ENCODE results near the gene ODF4.
A peak's percentile ranks its signal among the peaks of the same experiment; 100 is the strongest.

Gene ODF4

GRCh38 chr17:8383143-8383822, 43.6 kb downstream of the ODF4 start, which contains the start of gene RPL26:
Gene RPL26, minus strand, starts transcription at chr17:8383193. Its CDS starts 883 bp downstream, at chr17:8382310.
- H3K36me3 ChIP-seq (ENCODE audit: insufficient read depth, low read length) = peaks cover 39% of the 10 kb centered on the region
- peak within 1 kb of the TSS; percentile 91 for H3K27ac ChIP-seq (ENCODE audit: low read length)
- no peaks in the 10 kb centered on the region for H3K27me3 ChIP-seq (ENCODE audit: insufficient read depth, low read length, poor library complexity)
- H3K4me2 ChIP-seq (ENCODE audit: insufficient read depth, low read length) = peak within 1 kb of the TSS; percentile 91
- H4K20me1 ChIP-seq (ENCODE audit: insufficient read depth, low read length) = peaks cover 32% of the 10 kb centered on the region
- H3K79me2 ChIP-seq (ENCODE audit: insufficient read depth, low read length) = peaks cover 61% of the 10 kb centered on the region
- H3K9me3 ChIP-seq (ENCODE audit: insufficient read depth, low read length, severe bottlenecking) = no peaks in the 10 kb centered on the region
- H3K4me1 ChIP-seq (ENCODE audit: insufficient read depth, low read length) = peaks cover 66% of the 10 kb centered on the region
- TF ChIP-seq CTCF (IDR thresholded peaks at IDR 0.05; ENCODE audit: borderline replicate concordance, extremely low read depth, low read length, poor library complexity, severe bottlenecking) (peak; percentile 89), EZH2 (IDR thresholded peaks at IDR 0.05; ENCODE audit: borderline replicate concordance, low read depth, low read length, severe bottlenecking) (no peak)
- ATAC-seq (ENCODE audit: insufficient read depth, low read depth) = peak; percentile 89
- peak within 1 kb of the TSS; percentile 93 for H3K9ac ChIP-seq (ENCODE audit: low read depth, low read length)
- peak within 1 kb of the TSS; percentile 94 to 97 for H3K4me3 ChIP-seq (ENCODE audit: low read depth in 1 of 2, low read length in 2 of 2)
- H2AFZ ChIP-seq (ENCODE audit: low read depth, low read length) = peak within 1 kb of the TSS; percentile 97
- peak; percentile 97 for DNase-seq

GRCh38 chr17:8384801-8385378, 45.2 kb downstream of the ODF4 start:
- Histone ChIP-seq H4K20me1 (ENCODE audit: insufficient read depth, low read length) (peaks cover 27% of the 10 kb centered on the region), H3K9me3 (ENCODE audit: insufficient read depth, low read length, severe bottlenecking) (no peaks in the 10 kb centered on the region), H2AFZ (ENCODE audit: low read depth, low read length) (no peak overlapping the region), H3K9ac (ENCODE audit: low read depth, low read length) (peak overlapping the region; percentile 93), H3K36me3 (ENCODE audit: insufficient read depth, low read length) (peaks cover 23% of the 10 kb centered on the region), H3K4me2 (ENCODE audit: insufficient read depth, low read length) (peak overlapping the region; percentile 91), H3K27me3 (ENCODE audit: insufficient read depth, low read length, poor library complexity) (no peaks in the 10 kb centered on the region), H3K4me3 (ENCODE audit: low read depth in 1 of 2, low read length in 2 of 2) (peak overlapping the region in 1 of 2 experiments; percentile 97; a peak in 2 of 4 replicates), H3K4me1 (ENCODE audit: insufficient read depth, low read length) (peaks cover 50% of the 10 kb centered on the region), H3K79me2 (ENCODE audit: insufficient read depth, low read length) (peaks cover 46% of the 10 kb centered on the region), H3K27ac (ENCODE audit: low read length) (peak overlapping the region; percentile 11; the same call in 1 of the 2 replicates)
- TF ChIP-seq CTCF (IDR thresholded peaks at IDR 0.05; ENCODE audit: borderline replicate concordance, extremely low read depth, low read length, poor library complexity, severe bottlenecking) (no peak), EZH2 (IDR thresholded peaks at IDR 0.05; ENCODE audit: borderline replicate concordance, low read depth, low read length, severe bottlenecking) (no peak)
- ATAC-seq (ENCODE audit: insufficient read depth, low read depth) (no peak), DNase-seq (no peak)

- Histone ChIP-seq H2AFZ (ENCODE audit: low read depth, low read length) (no peak overlapping the region), H3K4me1 (ENCODE audit: insufficient read depth, low read length) (peaks cover 31% of the 10 kb centered on the region), H3K4me3 (ENCODE audit: low read depth in 1 of 2, low read length in 2 of 2) (no peak overlapping the region), H4K20me1 (ENCODE audit: insufficient read depth, low read length) (peaks cover 8% of the 10 kb centered on the region), H3K9me3 (ENCODE audit: insufficient read depth, low read length, severe bottlenecking) (no peaks in the 10 kb centered on the region), H3K9ac (ENCODE audit: low read depth, low read length) (no peak overlapping the region), H3K27me3 (ENCODE audit: insufficient read depth, low read length, poor library complexity) (no peaks in the 10 kb centered on the region), H3K27ac (ENCODE audit: low read length) (0 out of 2 replicates have a peak overlapping the region, but pooled peaks have one; percentile 23), H3K79me2 (ENCODE audit: insufficient read depth, low read length) (peaks cover 27% of the 10 kb centered on the region), H3K36me3 (ENCODE audit: insufficient read depth, low read length) (peaks cover 3% of the 10 kb centered on the region), H3K4me2 (ENCODE audit: insufficient read depth, low read length) (no peak overlapping the region)
- TF ChIP-seq EZH2 (IDR thresholded peaks at IDR 0.05; ENCODE audit: borderline replicate concordance, low read depth, low read length, severe bottlenecking) (no peak), CTCF (IDR thresholded peaks at IDR 0.05; ENCODE audit: borderline replicate concordance, extremely low read depth, low read length, poor library complexity, severe bottlenecking) (no peak)
- ATAC-seq (ENCODE audit: insufficient read depth, low read depth) (no peak), DNase-seq (peak; percentile 71)
Measured at GRCh38 chr17:8386841-8387240, 47.2 kb downstream of the ODF4 start.

Data from DND-41 (cell line).